ENCODE results near the gene HPD.

HPD gene

GRCh38 chr12:121796855-121797751, 61.6 kb downstream of the HPD start:
- Histone ChIP-seq H3K4me3 (IDR thresholded peaks at IDR 0.05; ENCODE audit: insufficient read depth, low read depth, low read length) (no peak overlapping the region), H3K4me1 (ENCODE audit: low read depth, poor library complexity, severe bottlenecking) (peaks cover 21% of the 10 kb centered on the region), H4K20me1 (ENCODE audit: insufficient read depth) (no peaks in the 10 kb centered on the region), H3K9ac (no peak overlapping the region), H3K79me2 (ENCODE audit: insufficient read depth, low read depth) (peaks cover 10% of the 10 kb centered on the region; the same call in 1 of the 2 replicates), H3K27ac (no peak overlapping the region), H3K4me2 (no peak overlapping the region), H3K27me3 (ENCODE audit: insufficient read depth, low read depth) (no peaks in the 10 kb centered on the region), H2AFZ (ENCODE audit: low read depth) (no peak overlapping the region), H3K36me3 (ENCODE audit: insufficient read depth) (no peaks in the 10 kb centered on the region)
- no peak for TF ChIP-seq CTCF (conservative IDR thresholded peaks at IDR 0.05; ENCODE audit: low read depth, low read length)

- H3K9ac ChIP-seq, result peak overlapping the region; percentile 63; the same call in 1 of the 2 replicates
- peak overlapping the region; percentile 54 for H3K27ac ChIP-seq
- no peaks in the 10 kb centered on the region for H4K20me1 ChIP-seq (ENCODE audit: insufficient read depth)
- H3K4me2 ChIP-seq, result peak overlapping the region; percentile 76
- H3K27me3 ChIP-seq (ENCODE audit: insufficient read depth, low read depth), result no peaks in the 10 kb centered on the region
- H3K36me3 ChIP-seq (ENCODE audit: insufficient read depth), result no peaks in the 10 kb centered on the region
- H3K4me3 ChIP-seq (IDR thresholded peaks at IDR 0.05; ENCODE audit: insufficient read depth, low read depth, low read length), result no peak overlapping the region
- no peaks in the 10 kb centered on the region; the same call in 1 of the 2 replicates for H3K79me2 ChIP-seq (ENCODE audit: insufficient read depth, low read depth)
- H3K4me1 ChIP-seq (ENCODE audit: low read depth, poor library complexity, severe bottlenecking), result peaks cover 21% of the 10 kb centered on the region
- H2AFZ ChIP-seq (ENCODE audit: low read depth), result peak overlapping the region; percentile 66
- peak; percentile 82 for TF ChIP-seq CTCF (conservative IDR thresholded peaks at IDR 0.05; ENCODE audit: low read depth, low read length)
Observed at GRCh38 chr12:121795034-121795968, 63.4 kb downstream of the HPD start.

- Histone ChIP-seq H4K20me1 (ENCODE audit: insufficient read depth) (no peaks in the 10 kb centered on the region), H3K27ac (peak overlapping the region; percentile 54), H3K4me1 (ENCODE audit: low read depth, poor library complexity, severe bottlenecking) (peaks cover 21% of the 10 kb centered on the region), H3K4me3 (IDR thresholded peaks at IDR 0.05; ENCODE audit: insufficient read depth, low read depth, low read length) (no peak overlapping the region), H3K27me3 (ENCODE audit: insufficient read depth, low read depth) (no peaks in the 10 kb centered on the region), H3K4me2 (peak overlapping the region; percentile 76), H2AFZ (ENCODE audit: low read depth) (peak overlapping the region; percentile 66), H3K36me3 (ENCODE audit: insufficient read depth) (no peaks in the 10 kb centered on the region), H3K9ac (peak overlapping the region; percentile 63; the same call in 1 of the 2 replicates), H3K79me2 (ENCODE audit: insufficient read depth, low read depth) (no peaks in the 10 kb centered on the region; the same call in 1 of the 2 replicates)
- TF ChIP-seq CTCF (conservative IDR thresholded peaks at IDR 0.05; ENCODE audit: low read depth, low read length), result no peak
Observed at GRCh38 chr12:121794534-121795033, 64.1 kb downstream of the HPD start.

- Histone ChIP-seq H3K4me1 (ENCODE audit: low read depth, poor library complexity, severe bottlenecking) (peaks cover 17% of the 10 kb centered on the region), H2AFZ (ENCODE audit: low read depth) (peak overlapping the region; percentile 66), H3K9ac (peak overlapping the region; percentile 63; the same call in 1 of the 2 replicates), H3K27me3 (ENCODE audit: insufficient read depth, low read depth) (no peaks in the 10 kb centered on the region), H3K27ac (peak overlapping the region; percentile 54), H4K20me1 (ENCODE audit: insufficient read depth) (no peaks in the 10 kb centered on the region), H3K4me2 (peak overlapping the region; percentile 76), H3K36me3 (ENCODE audit: insufficient read depth) (no peaks in the 10 kb centered on the region), H3K4me3 (IDR thresholded peaks at IDR 0.05; ENCODE audit: insufficient read depth, low read depth, low read length) (no peak overlapping the region), H3K79me2 (ENCODE audit: insufficient read depth, low read depth) (no peaks in the 10 kb centered on the region; the same call in 1 of the 2 replicates)
- TF ChIP-seq CTCF (conservative IDR thresholded peaks at IDR 0.05; ENCODE audit: low read depth, low read length), result peak; percentile 63
Observed at GRCh38 chr12:121793838-121794533, 64.7 kb downstream of the HPD start.
